Measurements from ENCODE around the gene DNAH9. TPM values are rescaled to one million over a fixed set of nuclear protein-coding genes. Genes with fewer than 3 reads are reported as not detected.

DNAH9 gene
- total RNA-seq, 1 donor from 2014 or later, result 0.96 TPM

GRCh38 chr17:11580677-11581076, 17.6 kb upstream of the DNAH9 start:
- no peaks in the 10 kb centered on the region for H3K36me3 Mint-ChIP-seq
- DNase-seq (ENCODE audit: low spot score in 2 of 2, unreplicated experiment in 2 of 2), result no peak

GRCh38 chr17:11582217-11582616, 16.1 kb upstream of the DNAH9 start:
- peaks cover 3% of the 10 kb centered on the region for H3K27me3 Mint-ChIP-seq (ENCODE audit: low read depth)
- no peaks in the 10 kb centered on the region for H3K4me1 Mint-ChIP-seq
- no peak for DNase-seq (ENCODE audit: low spot score in 2 of 2, unreplicated experiment in 2 of 2)
- no peaks in the 10 kb centered on the region for H3K36me3 Mint-ChIP-seq
- no peak overlapping the region for H3K4me3 Mint-ChIP-seq
- H3K9me3 Mint-ChIP-seq, result no peaks in the 10 kb centered on the region
- no peak overlapping the region for H3K27ac Mint-ChIP-seq
- TF ChIP-seq CTCF (IDR thresholded peaks at IDR 0.05; ENCODE audit: unreplicated experiment), result no peak

More at GRCh38 chr17:11580677-11581076, 17.6 kb upstream of the DNAH9 start:
- H3K27me3 Mint-ChIP-seq (ENCODE audit: low read depth), result no peaks in the 10 kb centered on the region
- no peak overlapping the region for H3K4me3 Mint-ChIP-seq
- no peak overlapping the region for H3K27ac Mint-ChIP-seq
- no peaks in the 10 kb centered on the region for H3K9me3 Mint-ChIP-seq
- no peaks in the 10 kb centered on the region for H3K4me1 Mint-ChIP-seq
- TF ChIP-seq CTCF (IDR thresholded peaks at IDR 0.05; ENCODE audit: unreplicated experiment), result no peak

- no peak for DNase-seq (ENCODE audit: low spot score in 2 of 2, unreplicated experiment in 2 of 2)
- Mint-ChIP-seq H3K4me3 (no peak overlapping the region), H3K27me3 (ENCODE audit: low read depth) (peaks cover 3% of the 10 kb centered on the region), H3K4me1 (no peaks in the 10 kb centered on the region), H3K9me3 (no peaks in the 10 kb centered on the region), H3K27ac (no peak overlapping the region), H3K36me3 (no peaks in the 10 kb centered on the region)
- no peak for TF ChIP-seq CTCF (IDR thresholded peaks at IDR 0.05; ENCODE audit: unreplicated experiment)
Measured at GRCh38 chr17:11583306-11583992, 14.8 kb upstream of the DNAH9 start.

GRCh38 chr17:11589716-11590115, 8.6 kb upstream of the DNAH9 start:
- Mint-ChIP-seq H3K36me3 (no peaks in the 10 kb centered on the region), H3K9me3 (peaks cover 4% of the 10 kb centered on the region), H3K27me3 (ENCODE audit: low read depth) (peaks cover 16% of the 10 kb centered on the region), H3K4me3 (no peak overlapping the region), H3K27ac (no peak overlapping the region), H3K4me1 (no peaks in the 10 kb centered on the region)
- no peak for TF ChIP-seq CTCF (IDR thresholded peaks at IDR 0.05; ENCODE audit: unreplicated experiment)
- no peak for DNase-seq (ENCODE audit: low spot score in 2 of 2, unreplicated experiment in 2 of 2)

- H3K9me3 Mint-ChIP-seq, result no peaks in the 10 kb centered on the region
- H3K4me1 Mint-ChIP-seq, result peaks cover 5% of the 10 kb centered on the region
- no peaks in the 10 kb centered on the region for H3K36me3 Mint-ChIP-seq
- no peak for DNase-seq (ENCODE audit: low spot score in 2 of 2, unreplicated experiment in 2 of 2)
- H3K4me3 Mint-ChIP-seq, result no peak overlapping the region
- TF ChIP-seq CTCF (IDR thresholded peaks at IDR 0.05; ENCODE audit: unreplicated experiment), result no peak
- no peak overlapping the region for H3K27ac Mint-ChIP-seq
- peaks cover 43% of the 10 kb centered on the region for H3K27me3 Mint-ChIP-seq (ENCODE audit: low read depth)
Measured at GRCh38 chr17:11601661-11602060, 3.4 kb downstream of the DNAH9 start.
